Fibroblast of lung (primary cell): ENCODE results near the gene CFD.

Source experiments
- EZH2 ChIP-seq: IDR thresholded peaks from 2 replicates; pipeline ENCODE4 v1.5.1; 2012; ENCODE audit warnings: low read length, control low read depth, mild to moderate bottlenecking; ENCODE audit errors: missing control alignments
- TF ChIP-seq, protein P1 (sequence below), 2 donors: IDR thresholded peaks in 1 of 2; conservative IDR thresholded peaks in 1 of 2; 1 replicate in 1 of 2; 2 replicates in 1 of 2; pipeline ENCODE4 v1.5.1; 2011 to 2012; ENCODE audit warnings: low read length in 2 of 2, control low read depth in 1 of 2, inconsistent platforms in 1 of 2, low read depth in 1 of 2, mild to moderate bottlenecking in 1 of 2

DNA sequence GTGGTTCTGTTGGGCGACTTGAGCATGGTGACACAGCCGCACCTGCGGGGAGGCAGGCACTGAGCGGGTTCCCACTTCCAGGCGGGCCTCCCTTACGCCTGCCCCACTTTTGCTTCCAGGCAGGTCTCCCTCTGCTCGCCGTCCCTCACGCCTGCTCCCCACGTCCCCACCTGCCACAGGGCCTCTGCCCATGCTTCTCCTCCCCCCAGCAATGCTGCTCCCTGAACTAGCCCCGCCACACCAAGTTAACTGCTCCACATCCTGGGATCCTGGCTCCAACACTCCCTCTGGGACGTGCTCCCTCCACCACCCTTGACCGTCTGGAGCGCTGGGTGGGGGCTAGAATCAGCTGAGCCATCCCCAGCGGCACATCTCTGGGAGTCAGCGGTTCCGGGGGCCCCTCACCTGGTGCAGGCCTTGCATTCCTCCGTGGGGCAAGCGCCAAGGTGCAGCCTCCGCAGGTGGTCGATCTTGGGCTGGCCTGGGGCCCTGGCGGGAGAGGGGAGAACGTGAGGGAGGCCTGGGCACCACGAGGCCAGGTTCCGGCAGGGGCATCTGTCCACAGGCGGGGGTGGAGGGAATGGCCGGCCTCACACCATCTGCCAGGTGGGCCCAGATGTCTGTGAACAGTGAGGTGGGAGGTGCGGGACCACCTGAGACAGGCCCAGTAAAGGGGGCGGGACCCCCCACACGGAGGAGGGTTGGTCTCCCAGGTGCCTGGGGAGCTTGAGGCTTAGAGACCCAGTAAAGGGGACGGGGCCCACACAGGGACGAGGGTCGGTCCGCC, 9.2 kb downstream of the CFD start:
- TF ChIP-seq, protein P1, sequence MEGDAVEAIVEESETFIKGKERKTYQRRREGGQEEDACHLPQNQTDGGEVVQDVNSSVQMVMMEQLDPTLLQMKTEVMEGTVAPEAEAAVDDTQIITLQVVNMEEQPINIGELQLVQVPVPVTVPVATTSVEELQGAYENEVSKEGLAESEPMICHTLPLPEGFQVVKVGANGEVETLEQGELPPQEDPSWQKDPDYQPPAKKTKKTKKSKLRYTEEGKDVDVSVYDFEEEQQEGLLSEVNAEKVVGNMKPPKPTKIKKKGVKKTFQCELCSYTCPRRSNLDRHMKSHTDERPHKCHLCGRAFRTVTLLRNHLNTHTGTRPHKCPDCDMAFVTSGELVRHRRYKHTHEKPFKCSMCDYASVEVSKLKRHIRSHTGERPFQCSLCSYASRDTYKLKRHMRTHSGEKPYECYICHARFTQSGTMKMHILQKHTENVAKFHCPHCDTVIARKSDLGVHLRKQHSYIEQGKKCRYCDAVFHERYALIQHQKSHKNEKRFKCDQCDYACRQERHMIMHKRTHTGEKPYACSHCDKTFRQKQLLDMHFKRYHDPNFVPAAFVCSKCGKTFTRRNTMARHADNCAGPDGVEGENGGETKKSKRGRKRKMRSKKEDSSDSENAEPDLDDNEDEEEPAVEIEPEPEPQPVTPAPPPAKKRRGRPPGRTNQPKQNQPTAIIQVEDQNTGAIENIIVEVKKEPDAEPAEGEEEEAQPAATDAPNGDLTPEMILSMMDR (conservative IDR thresholded peaks at IDR 0.05 in 1 of 2, IDR thresholded peaks at IDR 0.05 in 1 of 2; ENCODE audit: low read depth in 1 of 2, low read length in 2 of 2), result no peak
- no peak for TF ChIP-seq EZH2
